K562 (cell line): ENCODE results near the gene NDOR1. TPM values are rescaled to one million over a fixed set of nuclear protein-coding genes. Genes with fewer than 3 reads are reported as not detected.

ENCODE experiments used
- ARNT ChIP-seq, 2 experiments: fragments of 450-650 bp; IDR thresholded peaks; 2 replicates each; pipeline ENCODE4 v1.6.1; 2016; ENCODE audit warnings: mild to moderate bottlenecking in 1 of 2
- DNMT1 ChIP-seq: fragments of 450-650 bp; IDR thresholded peaks from 2 replicates; pipeline ENCODE4 v1.6.1; 2016; ENCODE audit warnings: antibody characterized with exemption, mild to moderate bottlenecking
- ELF4 ChIP-seq: fragments of 450-650 bp; formaldehyde crosslinking; IDR thresholded peaks from 2 replicates; pipeline ENCODE4 v1.4.0; 2022; ENCODE audit warnings: missing genetic modification characterization
- GTF2F1 ChIP-seq: IDR thresholded peaks from 2 replicates; pipeline ENCODE4 v1.6.1; 2011; ENCODE audit warnings: low read depth, low read length, improper control_type of control experiment
- HDAC8 ChIP-seq: fragments of 450-650 bp; IDR thresholded peaks from 2 replicates; pipeline ENCODE4 v1.6.1; 2016; ENCODE audit warnings: mild to moderate bottlenecking, missing genetic modification characterization, moderate library complexity, missing compliant biosample characterization
- MECOM ChIP-seq: fragments of 250-450 bp; sonication (Bioruptor Pico); IDR thresholded peaks from 2 replicates; pipeline ENCODE4 v1.8.0; 2022; ENCODE audit warnings: inconsistent platforms
- NFE2L1 ChIP-seq: fragments of 450-650 bp; IDR thresholded peaks from 2 replicates; pipeline ENCODE4 v1.6.1; 2016; ENCODE audit warnings: missing genetic modification characterization, low read depth, mild to moderate bottlenecking, missing compliant biosample characterization, moderate library complexity, borderline replicate concordance
- NR2C1 ChIP-seq, 2 experiments: fragments of 450-650 bp; IDR thresholded peaks; 2 replicates each; pipeline ENCODE4 v1.6.1; 2017; ENCODE audit warnings: mild to moderate bottlenecking in 2 of 2, antibody characterized with exemption in 1 of 2, inconsistent platforms in 1 of 2, missing compliant biosample characterization in 1 of 2, missing genetic modification characterization in 1 of 2
- SRF ChIP-seq, 2 experiments: fragments of 250-450, 450-650 bp in 1 of 2; sonication (Bioruptor Pico) in 1 of 2; sonication (generic) in 1 of 2; formaldehyde crosslinking; IDR thresholded peaks; 2 replicates each; pipeline versions ENCODE4 v1.5.0 to v1.5.1; 2020 to 2022; ENCODE audit warnings: mild to moderate bottlenecking in 1 of 2, missing genetic modification reagents in 1 of 2
- TAF1 ChIP-seq: IDR thresholded peaks from 2 replicates; pipeline ENCODE4 v1.6.1; 2011; ENCODE audit warnings: mild to moderate bottlenecking, low read length, moderate library complexity; ENCODE audit not compliant: insufficient read depth, control insufficient read depth, severe bottlenecking; ENCODE audit errors: extremely low read depth
- WHSC1 ChIP-seq: IDR thresholded peaks from one replicate; pipeline ENCODE4 v1.6.1; 2012; ENCODE audit warnings: low read length, control low read depth, inconsistent platforms
- ZFP36 ChIP-seq: fragments of 150-350 bp; IDR thresholded peaks from 2 replicates; pipeline ENCODE4 v1.6.1; 2018; ENCODE audit warnings: low read length, low read depth; ENCODE audit not compliant: partially characterized antibody
- ZNF384 ChIP-seq: IDR thresholded peaks from 2 replicates; pipeline ENCODE4 v1.6.1; 2012; ENCODE audit warnings: low read depth, low read length, improper control_type of control experiment
- ZNF766 ChIP-seq: fragments of 200-800 bp; sonication (Bioruptor generic); conservative IDR thresholded peaks from 2 replicates; pipeline ENCODE4 v1.6.1; 2016; ENCODE audit warnings: missing genetic modification characterization, missing compliant biosample characterization
- polyA plus RNA-seq, 8 experiments: library from polyadenylated mRNA; depleted of rRNA in 4 of 8; stranded (reverse) in 5 of 8; unstranded in 3 of 8; fragments of >200 nt; fragmentation: Nextera tagmentation in 2 of 8; fragmentation: Illumina TruSeq in 1 of 8; extraction: Ambion mirVana in 2 of 8; extraction: Trizol in 1 of 8; gene quantifications; 2 replicates each; pipeline versions ENCODE4 v1.2.1 to v1.2.3, GENCODE V29; 2011 to 2014; ENCODE audit warnings: inconsistent platforms in 1 of 8, missing spikeins in 1 of 8
- total RNA-seq, 7 experiments: library from RNA; depleted of rRNA in 6 of 7; stranded (reverse); fragments of >200 nt in 6 of 7; fragmentation: Illumina TruSeq in 2 of 7; extraction: Trizol in 2 of 7; gene quantifications; 2 replicates each; pipeline versions ENCODE4 v1.2.1 to v1.2.3, GENCODE V29; 2011 to 2021; ENCODE audit warnings: low replicate concordance in 1 of 7
- TF ChIP-seq, protein P1 (sequence below): sonication (generic); formaldehyde crosslinking; IDR thresholded peaks from 2 replicates; pipeline ENCODE4 v1.8.1; 2022; ENCODE audit warnings: missing genetic modification reagents
- TF ChIP-seq, protein P2 (sequence below): fragments of 450-650 bp; IDR thresholded peaks from 2 replicates; pipeline ENCODE4 v1.6.1; 2016
- TF ChIP-seq, protein P3 (sequence below): IDR thresholded peaks from 2 replicates; pipeline ENCODE4 v1.6.1; 2012; ENCODE audit warnings: low read depth, low read length, improper control_type of control experiment, borderline replicate concordance
- TF ChIP-seq, protein P4 (sequence below): fragments of 250-450 bp; sonication (Bioruptor Pico); IDR thresholded peaks from 2 replicates; pipeline ENCODE4 v1.5.0; 2021; ENCODE audit warnings: mild to moderate bottlenecking, borderline replicate concordance
- TF ChIP-seq, protein P5 (sequence below): fragments of 450-650 bp; formaldehyde crosslinking; IDR thresholded peaks from 2 replicates; pipeline ENCODE4 v1.4.0; 2020; ENCODE audit warnings: mild to moderate bottlenecking, moderate library complexity

The NDOR1 gene
- total and polyA plus RNA-seq, 9 of the 15 experiments (the other 6 are each of a cell fraction or from before 2014, with no cell fraction given) = 0.06 to 36.9 (median 6.9) TPM

DNA sequence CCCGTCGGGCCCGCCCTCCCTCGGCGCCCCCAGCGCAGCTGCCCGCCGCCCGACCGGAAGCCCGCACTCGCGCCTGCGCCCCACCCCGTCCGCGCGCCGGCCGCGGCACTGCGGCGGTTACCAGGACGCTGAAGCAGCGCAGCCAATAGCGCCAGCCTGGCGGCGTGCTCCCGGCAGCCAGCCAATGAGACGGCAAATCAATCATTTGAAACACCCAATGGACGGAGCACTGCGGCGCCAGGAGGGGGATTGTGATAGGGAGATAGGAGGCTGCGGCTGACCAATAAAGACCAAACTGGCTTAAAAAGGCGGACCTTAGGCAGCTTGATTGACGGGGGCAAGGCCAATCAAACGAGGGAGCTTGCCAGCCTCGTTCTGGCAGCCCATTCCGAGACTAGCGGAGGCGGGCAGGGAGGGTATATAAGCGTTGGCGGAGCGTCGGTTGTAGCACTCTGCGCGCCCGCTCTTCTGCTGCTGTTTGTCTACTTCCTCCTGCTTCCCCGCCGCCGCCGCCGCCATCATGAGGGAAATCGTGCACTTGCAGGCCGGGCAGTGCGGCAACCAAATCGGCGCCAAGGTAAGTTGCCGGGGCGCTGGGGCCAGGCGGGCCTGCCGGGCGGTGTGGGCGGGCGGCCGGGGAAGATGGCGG, 35.5 kb downstream of the NDOR1 start, which contains the start of gene TUBB4B (continued):
- TF ChIP-seq HDAC8 (tag) (peak; percentile 18; the same call in 1 of the 2 replicates), ELF4 (CRISPR knock-in tag) (peak; percentile 86), GTF2F1 (peak; percentile 98), MECOM (CRISPR knock-in tag) (no peak), NR2C1 (IDR thresholded peaks at IDR 0.05) (no peak), NR2C1 (tag; IDR thresholded peaks at IDR 0.05) (no peak), ZNF384 (no peak), NFE2L1 (tag) (no peak), TAF1 (peak; percentile 99), WHSC1 (no peak), SRF (CRISPR knock-in tag; IDR thresholded peaks at IDR 0.05) (peak; percentile 25 to 64; a peak in 1 of 4 replicates), ZFP36 (peak; percentile 6), DNMT1 (no peak), ARNT (IDR thresholded peaks at IDR 0.05) (no peak), ZNF766 (CRISPR knock-in tag) (no peak)
- TF ChIP-seq, protein P1, sequence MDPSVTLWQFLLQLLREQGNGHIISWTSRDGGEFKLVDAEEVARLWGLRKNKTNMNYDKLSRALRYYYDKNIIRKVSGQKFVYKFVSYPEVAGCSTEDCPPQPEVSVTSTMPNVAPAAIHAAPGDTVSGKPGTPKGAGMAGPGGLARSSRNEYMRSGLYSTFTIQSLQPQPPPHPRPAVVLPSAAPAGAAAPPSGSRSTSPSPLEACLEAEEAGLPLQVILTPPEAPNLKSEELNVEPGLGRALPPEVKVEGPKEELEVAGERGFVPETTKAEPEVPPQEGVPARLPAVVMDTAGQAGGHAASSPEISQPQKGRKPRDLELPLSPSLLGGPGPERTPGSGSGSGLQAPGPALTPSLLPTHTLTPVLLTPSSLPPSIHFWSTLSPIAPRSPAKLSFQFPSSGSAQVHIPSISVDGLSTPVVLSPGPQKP (CRISPR knock-in tag) = no peak
- TF ChIP-seq, protein P2, sequence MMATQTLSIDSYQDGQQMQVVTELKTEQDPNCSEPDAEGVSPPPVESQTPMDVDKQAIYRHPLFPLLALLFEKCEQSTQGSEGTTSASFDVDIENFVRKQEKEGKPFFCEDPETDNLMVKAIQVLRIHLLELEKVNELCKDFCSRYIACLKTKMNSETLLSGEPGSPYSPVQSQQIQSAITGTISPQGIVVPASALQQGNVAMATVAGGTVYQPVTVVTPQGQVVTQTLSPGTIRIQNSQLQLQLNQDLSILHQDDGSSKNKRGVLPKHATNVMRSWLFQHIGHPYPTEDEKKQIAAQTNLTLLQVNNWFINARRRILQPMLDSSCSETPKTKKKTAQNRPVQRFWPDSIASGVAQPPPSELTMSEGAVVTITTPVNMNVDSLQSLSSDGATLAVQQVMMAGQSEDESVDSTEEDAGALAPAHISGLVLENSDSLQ = peak; percentile 100
- TF ChIP-seq, protein P3, sequence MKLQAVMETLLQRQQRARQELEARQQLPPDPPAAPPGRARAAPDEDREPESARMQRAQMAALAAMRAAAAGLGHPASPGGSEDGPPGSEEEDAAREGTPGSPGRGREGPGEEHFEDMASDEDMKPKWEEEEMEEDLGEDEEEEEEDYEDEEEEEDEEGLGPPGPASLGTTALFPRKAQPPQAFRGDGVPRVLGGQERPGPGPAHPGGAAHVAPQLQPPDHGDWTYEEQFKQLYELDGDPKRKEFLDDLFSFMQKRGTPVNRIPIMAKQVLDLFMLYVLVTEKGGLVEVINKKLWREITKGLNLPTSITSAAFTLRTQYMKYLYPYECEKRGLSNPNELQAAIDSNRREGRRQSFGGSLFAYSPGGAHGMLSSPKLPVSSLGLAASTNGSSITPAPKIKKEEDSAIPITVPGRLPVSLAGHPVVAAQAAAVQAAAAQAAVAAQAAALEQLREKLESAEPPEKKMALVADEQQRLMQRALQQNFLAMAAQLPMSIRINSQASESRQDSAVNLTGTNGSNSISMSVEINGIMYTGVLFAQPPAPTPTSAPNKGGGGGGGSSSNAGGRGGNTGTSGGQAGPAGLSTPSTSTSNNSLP = peak; percentile 88; the same call in 1 of the 2 replicates
- TF ChIP-seq, protein P4, sequence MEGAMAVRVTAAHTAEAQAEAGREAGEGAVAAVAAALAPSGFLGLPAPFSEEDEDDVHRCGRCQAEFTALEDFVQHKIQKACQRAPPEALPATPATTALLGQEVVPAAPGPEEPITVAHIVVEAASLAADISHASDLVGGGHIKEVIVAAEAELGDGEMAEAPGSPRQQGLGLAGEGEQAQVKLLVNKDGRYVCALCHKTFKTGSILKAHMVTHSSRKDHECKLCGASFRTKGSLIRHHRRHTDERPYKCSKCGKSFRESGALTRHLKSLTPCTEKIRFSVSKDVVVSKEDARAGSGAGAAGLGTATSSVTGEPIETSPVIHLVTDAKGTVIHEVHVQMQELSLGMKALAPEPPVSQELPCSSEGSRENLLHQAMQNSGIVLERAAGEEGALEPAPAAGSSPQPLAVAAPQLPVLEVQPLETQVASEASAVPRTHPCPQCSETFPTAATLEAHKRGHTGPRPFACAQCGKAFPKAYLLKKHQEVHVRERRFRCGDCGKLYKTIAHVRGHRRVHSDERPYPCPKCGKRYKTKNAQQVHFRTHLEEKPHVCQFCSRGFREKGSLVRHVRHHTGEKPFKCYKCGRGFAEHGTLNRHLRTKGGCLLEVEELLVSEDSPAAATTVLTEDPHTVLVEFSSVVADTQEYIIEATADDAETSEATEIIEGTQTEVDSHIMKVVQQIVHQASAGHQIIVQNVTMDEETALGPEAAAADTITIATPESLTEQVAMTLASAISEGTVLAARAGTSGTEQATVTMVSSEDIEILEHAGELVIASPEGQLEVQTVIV (CRISPR knock-in tag) = no peak; the same call in 1 of the 2 replicates
- TF ChIP-seq, protein P5, sequence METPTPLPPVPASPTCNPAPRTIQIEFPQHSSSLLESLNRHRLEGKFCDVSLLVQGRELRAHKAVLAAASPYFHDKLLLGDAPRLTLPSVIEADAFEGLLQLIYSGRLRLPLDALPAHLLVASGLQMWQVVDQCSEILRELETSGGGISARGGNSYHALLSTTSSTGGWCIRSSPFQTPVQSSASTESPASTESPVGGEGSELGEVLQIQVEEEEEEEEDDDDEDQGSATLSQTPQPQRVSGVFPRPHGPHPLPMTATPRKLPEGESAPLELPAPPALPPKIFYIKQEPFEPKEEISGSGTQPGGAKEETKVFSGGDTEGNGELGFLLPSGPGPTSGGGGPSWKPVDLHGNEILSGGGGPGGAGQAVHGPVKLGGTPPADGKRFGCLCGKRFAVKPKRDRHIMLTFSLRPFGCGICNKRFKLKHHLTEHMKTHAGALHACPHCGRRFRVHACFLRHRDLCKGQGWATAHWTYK (CRISPR knock-in tag) = peak; percentile 70
